NCI-H2081 treated with DMSO at 0.1 percent for 48 hours (cell line): ENCODE measurements around the gene IL4R.
"Not testable (repeated sequence)": the region's sequence is repeated elsewhere in the genome, so short reads cannot be mapped to it uniquely, and the experiment has no call there.

Experiments used
- DNase-seq: peaks from one replicate; lab custom pipeline; 2025; lab: John Stamatoyannopoulos, UW

Gene IL4R

DNA sequence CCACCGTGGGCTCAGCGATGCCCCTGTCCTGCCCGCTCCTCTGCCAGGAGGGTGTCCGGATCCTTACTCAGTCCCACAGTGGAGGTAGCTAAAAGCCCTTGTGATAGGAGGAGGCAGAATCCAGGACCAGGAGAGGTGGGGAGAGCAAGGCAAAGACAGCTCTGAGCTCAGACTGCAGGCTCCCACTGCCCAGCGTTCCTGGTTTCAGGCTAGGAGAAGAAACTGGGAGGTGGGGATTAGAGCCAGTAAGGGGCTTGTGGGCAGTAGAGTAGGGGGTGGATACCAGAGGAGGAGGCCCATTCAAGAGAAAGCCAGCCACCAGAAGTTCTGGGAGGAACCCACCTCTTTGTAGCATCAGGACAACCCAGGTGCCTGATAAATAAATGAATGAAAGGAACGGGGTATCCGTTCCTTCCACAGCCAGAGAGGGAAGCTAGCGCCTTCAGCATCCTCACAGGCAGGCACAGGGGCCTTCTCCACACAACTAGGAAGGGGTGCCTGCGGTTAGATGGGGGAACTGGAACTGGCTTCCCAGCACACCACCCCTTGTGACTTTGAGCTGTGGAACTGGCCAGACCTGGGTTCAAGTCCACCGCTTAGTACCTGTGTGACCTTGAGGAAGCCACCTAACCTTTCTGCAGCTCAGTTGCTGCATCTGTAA, 90.5 kb downstream of the IL4R start:
- no peak for DNase-seq

DNA sequence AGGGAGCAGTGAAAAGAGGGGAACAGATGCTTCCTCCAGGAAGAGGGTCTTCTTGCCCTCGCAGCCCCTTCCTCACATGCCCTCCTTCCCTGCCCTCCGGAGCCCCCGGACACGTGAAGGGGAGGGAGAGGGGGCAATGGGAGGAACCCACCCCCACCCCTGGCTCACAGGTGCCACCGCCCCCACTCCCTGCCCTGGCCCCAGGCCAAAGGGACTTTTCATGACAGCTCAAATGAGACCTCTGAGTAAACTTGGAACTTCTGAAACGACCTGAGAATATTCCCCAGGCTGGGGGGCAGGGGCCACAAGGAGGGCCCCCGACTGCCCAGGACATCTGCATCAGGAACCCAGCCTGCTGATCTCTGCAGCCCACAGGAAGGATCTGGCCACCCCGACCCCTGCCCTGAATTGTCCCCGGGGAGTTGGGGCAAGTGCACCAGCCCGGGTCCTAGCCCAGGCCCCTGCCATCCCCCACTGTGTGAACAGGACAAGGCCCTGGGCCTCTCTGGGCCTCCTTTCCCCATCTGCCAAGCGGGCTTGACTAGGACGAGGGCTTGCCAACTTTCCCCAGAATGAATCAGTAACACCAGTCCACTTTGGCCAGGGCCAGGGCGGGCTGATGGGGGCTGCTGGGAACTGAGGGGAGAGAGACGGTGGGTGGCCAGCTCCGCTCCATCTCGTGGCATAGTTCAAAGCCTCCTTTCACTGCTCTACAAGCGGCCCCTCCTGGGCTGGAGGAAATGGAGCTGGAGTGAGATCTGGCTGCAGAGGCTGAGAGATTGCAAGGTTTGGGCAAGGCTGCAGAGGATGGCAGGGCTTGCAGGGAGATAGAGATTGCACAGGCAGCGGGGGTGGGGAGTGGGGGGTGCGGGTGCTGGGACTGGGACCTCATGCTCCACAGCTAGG, 92.0 kb downstream of the IL4R start:
- no peak for DNase-seq

GRCh38 chr16:27406511-27407128, 92.8 kb downstream of the IL4R start:
- DNase-seq: no peak

GRCh38 chr16:27407133-27407532, 93.4 kb downstream of the IL4R start:
- no peak for DNase-seq

DNA sequence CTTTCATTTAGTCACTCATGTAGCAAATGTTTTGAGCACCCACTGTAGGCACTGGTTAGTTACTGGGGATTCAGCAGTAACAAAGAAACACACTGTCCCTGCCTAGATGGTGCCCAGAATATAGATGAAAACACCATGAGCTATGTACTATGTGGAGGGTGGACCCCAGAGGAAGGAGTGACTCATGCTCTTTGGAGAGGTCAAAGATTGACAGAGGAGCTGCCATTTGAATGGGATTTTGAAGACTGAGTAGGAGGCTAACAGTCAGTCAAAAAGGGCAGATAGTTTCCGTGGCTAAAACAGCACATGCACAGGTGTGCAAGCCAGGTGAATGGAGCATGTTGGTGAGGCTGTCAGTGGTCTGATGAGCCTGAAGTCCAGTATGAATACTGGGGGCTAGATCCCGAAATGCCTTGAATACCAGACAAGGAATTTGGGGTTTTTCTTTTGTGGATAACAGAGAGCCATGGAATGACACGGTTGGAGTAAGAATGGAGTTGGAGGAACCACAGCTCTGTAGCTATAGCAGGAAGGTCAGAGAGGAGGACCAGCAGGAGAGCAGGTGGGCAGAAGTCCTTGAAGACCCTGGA, 94.3 kb downstream of the IL4R start:
- DNase-seq: no peak

DNA sequence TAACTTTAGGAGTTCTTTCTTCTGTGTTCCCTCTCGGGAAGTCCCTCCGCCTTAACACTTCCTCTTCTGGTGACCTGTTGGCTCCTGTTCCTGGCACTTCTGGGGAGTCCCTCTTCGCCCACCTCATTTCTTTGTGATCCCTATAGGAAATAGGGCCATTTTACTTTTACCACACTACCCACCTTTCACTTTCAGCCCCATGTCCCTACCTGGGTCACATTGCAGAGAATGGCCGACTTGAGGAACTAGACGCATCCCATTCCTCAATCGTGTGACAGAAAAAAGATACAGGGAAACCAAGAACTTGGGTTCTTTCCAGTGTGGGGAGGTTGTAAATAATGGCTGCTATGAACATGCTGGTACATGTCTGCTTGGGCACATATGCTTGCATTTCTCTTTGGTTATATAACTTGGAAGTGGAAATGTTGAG, 94.8 kb downstream of the IL4R start:
- no peak for DNase-seq

GRCh38 chr16:27409958-27410357, 96.2 kb downstream of the IL4R start:
- not testable (repeated sequence) for DNase-seq

DNA sequence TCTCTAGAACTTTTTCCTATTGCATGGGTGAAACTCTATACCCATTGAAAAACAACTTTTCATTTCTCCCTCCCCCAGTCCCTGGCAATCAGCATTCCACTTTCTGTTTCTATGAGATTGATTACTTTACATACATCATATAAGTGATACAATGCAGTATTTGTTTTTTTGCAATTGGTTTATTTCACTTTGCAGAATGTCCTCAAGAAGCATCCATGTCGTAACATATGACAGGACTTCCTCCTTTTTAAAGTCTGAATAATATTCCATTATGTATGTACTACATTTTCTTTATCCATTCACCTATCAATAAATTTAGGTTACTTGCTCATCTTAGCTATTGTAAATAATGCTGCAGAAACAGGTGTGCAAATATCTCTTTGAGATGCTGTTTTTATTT, 97.0 kb downstream of the IL4R start:
- no peak for DNase-seq

DNA sequence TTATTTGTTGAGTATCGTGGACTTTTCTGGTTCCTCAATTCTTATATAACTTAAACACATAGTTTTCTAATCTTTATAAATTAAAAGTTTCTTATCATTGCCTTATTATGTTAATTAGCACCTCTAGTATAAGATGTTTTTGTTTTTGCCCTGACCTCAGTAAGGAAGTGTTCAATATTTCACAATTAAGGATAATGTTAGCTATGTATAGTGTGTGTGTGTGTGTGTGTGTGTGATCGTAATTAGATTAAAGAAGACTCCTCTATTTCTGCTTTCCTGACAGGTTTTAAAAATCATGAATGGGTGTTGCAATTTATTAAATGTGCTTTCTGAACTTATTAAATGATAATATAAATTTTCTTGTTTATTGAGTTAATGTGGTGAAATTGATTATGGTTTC, 100.2 kb downstream of the IL4R start:
- DNase-seq: no peak
